Uterus (tissue), 2 donors: Measurements from ENCODE around the gene TTLL3.

Source experiments
- POLR2A ChIP-seq, 2 donors: fragments of 450-650 bp; IDR thresholded peaks; one replicate each; pipeline ENCODE4 v1.6.1; 2016; ENCODE audit warnings: antibody characterized with exemption in 2 of 2, mild to moderate bottlenecking in 1 of 2, moderate library complexity in 1 of 2
- TF ChIP-seq, protein P1 (sequence below), 4 experiments: fragments of 200-600 bp in 2 of 4; fragments of 450-650 bp in 2 of 4; sonication (generic) in 2 of 4; IDR thresholded peaks; one replicate each; pipeline ENCODE4 v1.5.1; 2016 to 2019; ENCODE audit warnings: antibody characterized with exemption in 4 of 4, mild to moderate bottlenecking in 2 of 4, moderate library complexity in 1 of 4

DNA sequence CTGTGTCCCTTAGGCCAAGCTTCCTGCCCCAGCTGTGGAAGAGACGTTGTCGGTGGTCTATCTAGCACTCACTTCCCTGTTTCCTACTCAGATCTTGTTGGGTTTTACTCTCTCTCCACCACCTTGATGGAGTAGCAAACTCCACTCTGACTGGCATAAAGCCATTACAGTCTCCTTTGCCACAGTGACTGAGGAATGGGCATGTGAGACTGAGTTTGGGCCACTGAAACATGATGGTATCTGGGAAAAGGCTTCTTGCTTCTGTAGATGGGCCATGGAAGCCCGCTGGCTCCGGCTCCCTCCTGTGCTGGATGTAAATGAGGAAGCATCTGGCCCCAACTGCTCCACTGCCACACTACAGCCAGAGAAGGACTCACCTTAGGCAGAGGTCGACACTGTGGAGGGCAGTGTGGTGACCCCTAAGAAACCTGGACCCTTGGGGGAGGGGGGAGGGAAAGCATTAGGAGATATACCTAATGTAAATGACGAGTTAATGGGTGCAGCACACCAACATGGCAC is 30.9 kb upstream of the TTLL3 start:
- TF ChIP-seq, protein P1, sequence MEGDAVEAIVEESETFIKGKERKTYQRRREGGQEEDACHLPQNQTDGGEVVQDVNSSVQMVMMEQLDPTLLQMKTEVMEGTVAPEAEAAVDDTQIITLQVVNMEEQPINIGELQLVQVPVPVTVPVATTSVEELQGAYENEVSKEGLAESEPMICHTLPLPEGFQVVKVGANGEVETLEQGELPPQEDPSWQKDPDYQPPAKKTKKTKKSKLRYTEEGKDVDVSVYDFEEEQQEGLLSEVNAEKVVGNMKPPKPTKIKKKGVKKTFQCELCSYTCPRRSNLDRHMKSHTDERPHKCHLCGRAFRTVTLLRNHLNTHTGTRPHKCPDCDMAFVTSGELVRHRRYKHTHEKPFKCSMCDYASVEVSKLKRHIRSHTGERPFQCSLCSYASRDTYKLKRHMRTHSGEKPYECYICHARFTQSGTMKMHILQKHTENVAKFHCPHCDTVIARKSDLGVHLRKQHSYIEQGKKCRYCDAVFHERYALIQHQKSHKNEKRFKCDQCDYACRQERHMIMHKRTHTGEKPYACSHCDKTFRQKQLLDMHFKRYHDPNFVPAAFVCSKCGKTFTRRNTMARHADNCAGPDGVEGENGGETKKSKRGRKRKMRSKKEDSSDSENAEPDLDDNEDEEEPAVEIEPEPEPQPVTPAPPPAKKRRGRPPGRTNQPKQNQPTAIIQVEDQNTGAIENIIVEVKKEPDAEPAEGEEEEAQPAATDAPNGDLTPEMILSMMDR (IDR thresholded peaks at IDR 0.05): no peak
- TF ChIP-seq POLR2A (IDR thresholded peaks at IDR 0.05): no peak
